Memory B cell (primary cell): ENCODE results near the gene NR2F6.

Experiments used
- ATAC-seq: fragments of 150-1000 bp; cut with Tn5 transposase; 2 replicates; pipeline ENCODE4 v1.10.0; 2021; ENCODE audit warnings: low read depth, mild to moderate bottlenecking, moderate library complexity
- DNase-seq, 2 donors: peaks; one replicate each; pipeline ENCODE4 v3.0.0; 2022; ENCODE audit warnings: low spot score in 2 of 2
- H3K27ac Mint-ChIP-seq: one replicate; pipeline ENCODE4 v1.8.0; 2022; ENCODE audit warnings: mild to moderate bottlenecking, moderate library complexity, mixed read lengths
- H3K27me3 Mint-ChIP-seq: one replicate; pipeline ENCODE4 v1.8.0; 2022; ENCODE audit warnings: mixed read lengths
- H3K36me3 Mint-ChIP-seq: one replicate; pipeline ENCODE4 v1.8.0; 2022; ENCODE audit warnings: mild to moderate bottlenecking, mixed read lengths
- H3K4me1 Mint-ChIP-seq: one replicate; pipeline ENCODE4 v1.8.0; 2022; ENCODE audit warnings: mixed read lengths
- H3K4me3 Mint-ChIP-seq: one replicate; pipeline ENCODE4 v1.8.0; 2022; ENCODE audit warnings: mild to moderate bottlenecking, moderate library complexity, mixed read lengths
- H3K9me3 Mint-ChIP-seq: one replicate; pipeline ENCODE4 v1.8.0; 2022; ENCODE audit warnings: mixed read lengths

Gene NR2F6

DNA sequence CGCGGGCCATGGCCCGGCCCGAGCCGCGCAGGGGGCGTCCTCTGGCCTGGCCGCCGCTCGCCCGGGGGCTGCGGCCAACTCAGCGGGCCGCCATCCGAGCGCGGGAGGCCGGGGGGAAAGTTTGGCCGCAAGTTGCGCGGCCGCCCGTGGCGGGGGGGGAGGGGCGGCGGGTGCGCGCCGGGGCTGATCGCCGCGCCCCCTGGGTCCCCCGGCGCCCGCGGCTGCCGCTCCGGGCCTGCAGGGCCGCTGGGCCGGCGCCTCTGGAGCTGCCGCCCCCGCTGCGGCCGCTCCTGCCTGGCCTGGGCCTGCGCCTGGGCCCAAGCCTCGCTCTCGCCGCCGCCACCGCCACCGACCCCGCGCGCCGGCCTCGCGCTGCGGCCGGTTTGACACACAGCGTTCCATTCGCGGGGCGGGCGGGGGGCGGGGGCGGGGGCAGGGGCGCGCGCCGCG lies at the start of gene NR2F6:
Gene NR2F6 (minus strand): TSS at position 385 of the 450 bp plus-strand sequence. CDS start 699 bp downstream, outside the sequence.
- Mint-ChIP-seq H3K4me3 (peak within 1 kb of the TSS; percentile 98), H3K4me1 (peaks cover 16% of the 10 kb centered on the region), H3K27ac (peak within 1 kb of the TSS; percentile 85), H3K27me3 (no peaks in the 10 kb centered on the region), H3K9me3 (no peaks in the 10 kb centered on the region), H3K36me3 (no peaks in the 10 kb centered on the region)
- peak in 1 of 2 donors; percentile 65 for DNase-seq
- ATAC-seq = peak; percentile 35

DNA sequence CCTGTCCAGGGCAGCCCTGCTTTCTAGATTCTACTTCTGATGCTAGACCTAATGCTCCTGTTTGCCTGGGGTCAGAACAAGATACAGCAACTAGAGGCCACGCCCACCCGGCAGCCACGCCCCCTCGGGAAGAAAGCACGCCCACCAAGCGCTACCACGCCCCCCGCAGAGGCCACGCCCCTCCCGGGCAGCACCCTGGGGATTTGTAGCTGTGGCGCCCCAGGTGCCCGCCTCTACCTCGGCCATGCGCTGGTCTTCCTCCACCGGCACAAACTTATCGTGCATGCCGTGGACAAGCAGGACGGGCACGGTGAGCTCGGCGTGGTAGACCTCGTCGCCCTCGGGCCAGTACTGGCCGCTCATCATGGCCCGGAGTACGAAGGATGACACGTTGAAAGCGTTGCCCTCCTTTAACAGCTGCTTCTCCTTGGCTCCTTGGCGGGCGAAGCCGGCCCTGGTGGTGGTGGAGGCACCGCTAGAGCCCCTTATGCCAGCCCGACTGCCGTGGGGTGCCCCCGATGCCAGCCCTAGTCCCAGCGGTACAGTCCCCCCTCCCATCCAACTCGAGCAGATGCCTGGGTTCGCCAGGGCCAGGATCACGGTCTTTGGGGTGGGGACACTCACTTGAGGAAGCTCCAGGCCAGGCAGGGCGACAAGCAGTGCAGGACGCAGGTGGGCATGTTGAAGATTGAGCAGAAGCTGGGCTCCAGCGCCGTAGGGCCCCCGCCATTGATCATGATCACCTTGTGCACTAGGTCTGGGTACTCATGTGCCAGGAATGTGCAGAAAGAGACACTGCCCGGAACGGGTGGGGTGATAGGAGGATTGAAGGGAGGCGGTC lies 48.6 kb upstream of the NR2F6 start:
- H3K9me3 Mint-ChIP-seq = no peaks in the 10 kb centered on the region
- no peak overlapping the region for H3K27ac Mint-ChIP-seq
- peaks cover 5% of the 10 kb centered on the region for H3K4me1 Mint-ChIP-seq
- H3K4me3 Mint-ChIP-seq = no peak overlapping the region
- ATAC-seq = peak; percentile 26
- H3K27me3 Mint-ChIP-seq = no peaks in the 10 kb centered on the region
- no peaks in the 10 kb centered on the region for H3K36me3 Mint-ChIP-seq
- peak; percentile 60 to 82 for DNase-seq

DNA sequence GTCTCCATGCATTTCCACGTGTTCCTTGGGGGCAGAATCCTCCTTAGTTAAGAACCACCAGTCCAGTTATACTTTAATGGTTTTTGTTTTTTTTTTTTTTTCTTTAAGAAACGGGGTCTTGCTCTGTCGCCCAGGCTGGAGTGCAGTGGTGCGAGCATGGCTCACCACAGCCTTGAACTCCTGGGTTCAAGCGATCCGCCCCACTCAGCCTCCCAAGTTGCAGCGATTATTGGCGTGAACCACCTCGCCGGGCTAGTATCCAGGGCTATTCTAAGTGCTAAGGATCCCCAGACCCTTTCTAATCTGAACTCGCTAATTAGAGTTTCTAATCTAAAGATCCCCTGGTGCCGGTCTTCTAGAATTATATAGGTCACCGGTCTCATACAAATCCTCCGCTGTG lies 47.9 kb upstream of the NR2F6 start:
- ATAC-seq = no peak
- no peak for DNase-seq
- Mint-ChIP-seq H3K4me1 (peaks cover 5% of the 10 kb centered on the region), H3K4me3 (no peak overlapping the region), H3K36me3 (no peaks in the 10 kb centered on the region), H3K27ac (no peak overlapping the region), H3K9me3 (no peaks in the 10 kb centered on the region), H3K27me3 (no peaks in the 10 kb centered on the region)

DNA sequence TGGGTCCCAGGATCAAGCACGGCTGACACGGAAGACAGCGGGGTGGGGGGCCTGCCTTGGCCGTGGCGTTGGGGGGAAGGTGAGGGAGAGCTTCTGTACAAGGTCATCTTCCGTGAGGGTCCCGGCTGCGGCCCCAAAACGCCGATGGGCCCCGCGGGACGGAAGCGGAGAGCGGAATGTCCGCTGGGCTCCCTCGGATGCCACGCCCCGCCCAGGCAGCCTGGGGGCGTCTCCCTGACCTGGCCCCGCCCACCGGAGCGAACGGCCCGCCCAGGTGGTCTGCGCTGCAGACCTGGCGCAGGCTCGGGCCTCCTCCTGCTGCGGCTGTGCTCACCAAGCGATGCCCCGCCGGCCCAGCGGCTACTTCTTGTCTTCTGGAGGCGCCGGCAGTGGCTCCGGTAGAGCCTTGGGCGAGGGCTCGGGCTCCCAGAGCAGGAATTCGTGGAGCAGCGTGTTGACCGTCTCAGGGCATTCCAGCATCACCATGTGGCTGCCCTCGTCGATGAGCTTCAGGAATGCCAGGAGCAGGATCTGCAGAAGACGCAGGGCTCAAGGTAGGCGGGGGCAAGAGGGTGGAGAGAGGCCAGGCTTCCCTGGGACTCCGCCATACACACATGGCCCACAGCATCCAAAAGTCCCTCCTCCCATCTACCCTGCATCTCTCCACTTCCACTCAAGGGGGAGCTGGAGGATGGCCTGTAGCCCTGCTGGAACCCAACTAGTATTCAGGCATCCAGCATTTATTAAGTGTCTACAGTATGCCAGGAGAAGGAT lies 46.8 kb upstream of the NR2F6 start:
- H3K4me1 Mint-ChIP-seq = peaks cover 5% of the 10 kb centered on the region
- H3K36me3 Mint-ChIP-seq = no peaks in the 10 kb centered on the region
- no peak overlapping the region for H3K27ac Mint-ChIP-seq
- H3K9me3 Mint-ChIP-seq = no peaks in the 10 kb centered on the region
- DNase-seq = peak; percentile 81 to 87
- peak; percentile 89 for ATAC-seq
- peak overlapping the region; percentile 82 for H3K4me3 Mint-ChIP-seq
- no peaks in the 10 kb centered on the region for H3K27me3 Mint-ChIP-seq

DNA sequence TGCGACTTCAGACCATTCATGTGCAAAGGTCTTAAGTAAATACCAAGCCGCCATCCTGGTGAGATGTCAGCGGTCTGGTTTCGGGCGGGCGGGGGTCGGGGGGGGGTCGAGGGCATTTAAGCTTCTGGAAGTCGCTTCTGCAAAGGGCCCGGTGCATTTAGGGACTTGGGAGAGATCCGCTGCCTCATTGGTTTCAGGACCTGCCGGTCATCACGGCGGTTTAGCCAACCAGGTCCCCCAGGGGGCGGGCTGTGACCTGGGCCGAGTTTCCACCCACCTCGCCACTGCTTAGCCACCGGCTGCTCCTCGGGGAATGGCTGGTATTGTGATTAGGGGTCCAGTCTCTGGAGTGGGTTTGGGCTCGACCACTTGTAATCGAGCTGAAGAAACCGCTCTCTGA lies 43.8 kb upstream of the NR2F6 start:
- Mint-ChIP-seq H3K27ac (no peak overlapping the region), H3K4me1 (peaks cover 5% of the 10 kb centered on the region), H3K4me3 (no peak overlapping the region), H3K36me3 (no peaks in the 10 kb centered on the region), H3K9me3 (no peaks in the 10 kb centered on the region), H3K27me3 (no peaks in the 10 kb centered on the region)
- ATAC-seq (no peak), DNase-seq (peak in 1 of 2 donors; percentile 56)

DNA sequence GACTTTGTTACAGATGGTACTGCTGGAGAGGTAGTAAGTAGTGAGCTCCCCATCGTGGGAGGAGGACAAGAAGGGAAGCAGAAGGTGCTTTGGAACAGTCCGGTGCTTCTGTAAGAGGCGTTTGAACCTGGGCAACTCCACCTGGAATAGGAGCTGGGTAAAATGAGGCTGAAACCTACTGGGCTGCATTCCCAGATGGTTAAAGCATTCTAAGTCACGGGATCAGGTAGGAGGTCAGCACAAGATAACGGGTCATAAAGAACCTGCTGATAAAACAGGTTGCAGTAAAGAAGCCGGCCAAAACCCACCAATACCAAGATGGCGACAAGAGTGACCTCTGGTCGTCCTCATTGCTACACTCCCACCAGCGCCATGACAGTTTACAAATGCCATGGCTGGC lies 41.0 kb upstream of the NR2F6 start:
- Mint-ChIP-seq H3K27me3 (no peaks in the 10 kb centered on the region), H3K9me3 (no peaks in the 10 kb centered on the region), H3K4me1 (peaks cover 5% of the 10 kb centered on the region), H3K4me3 (no peak overlapping the region), H3K27ac (no peak overlapping the region), H3K36me3 (no peaks in the 10 kb centered on the region)
- no peak for ATAC-seq
- no peak for DNase-seq

DNA sequence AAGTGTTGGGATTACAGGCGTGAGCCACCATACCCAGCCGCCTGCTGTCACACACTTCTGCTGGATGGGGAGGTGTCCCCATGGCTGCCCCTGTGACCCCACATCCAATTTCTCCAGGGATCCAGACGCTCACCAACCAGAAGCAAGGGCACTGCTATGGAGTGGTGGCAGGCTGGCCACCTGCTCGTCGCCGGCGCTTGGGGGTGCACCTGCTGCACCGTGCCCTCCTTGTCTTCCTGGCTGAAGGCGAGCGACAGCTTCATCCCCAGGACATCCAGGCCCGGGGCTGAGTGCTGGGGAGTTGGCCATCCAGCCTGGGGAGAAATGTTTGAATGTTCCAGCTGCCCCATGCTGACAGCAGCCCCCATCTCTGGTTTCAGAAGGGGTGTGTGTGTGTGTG lies 40.5 kb upstream of the NR2F6 start:
- Mint-ChIP-seq H3K27me3 (no peaks in the 10 kb centered on the region), H3K9me3 (no peaks in the 10 kb centered on the region), H3K36me3 (no peaks in the 10 kb centered on the region), H3K27ac (no peak overlapping the region), H3K4me3 (no peak overlapping the region), H3K4me1 (peaks cover 8% of the 10 kb centered on the region)
- no peak for ATAC-seq
- DNase-seq = no peak

DNA sequence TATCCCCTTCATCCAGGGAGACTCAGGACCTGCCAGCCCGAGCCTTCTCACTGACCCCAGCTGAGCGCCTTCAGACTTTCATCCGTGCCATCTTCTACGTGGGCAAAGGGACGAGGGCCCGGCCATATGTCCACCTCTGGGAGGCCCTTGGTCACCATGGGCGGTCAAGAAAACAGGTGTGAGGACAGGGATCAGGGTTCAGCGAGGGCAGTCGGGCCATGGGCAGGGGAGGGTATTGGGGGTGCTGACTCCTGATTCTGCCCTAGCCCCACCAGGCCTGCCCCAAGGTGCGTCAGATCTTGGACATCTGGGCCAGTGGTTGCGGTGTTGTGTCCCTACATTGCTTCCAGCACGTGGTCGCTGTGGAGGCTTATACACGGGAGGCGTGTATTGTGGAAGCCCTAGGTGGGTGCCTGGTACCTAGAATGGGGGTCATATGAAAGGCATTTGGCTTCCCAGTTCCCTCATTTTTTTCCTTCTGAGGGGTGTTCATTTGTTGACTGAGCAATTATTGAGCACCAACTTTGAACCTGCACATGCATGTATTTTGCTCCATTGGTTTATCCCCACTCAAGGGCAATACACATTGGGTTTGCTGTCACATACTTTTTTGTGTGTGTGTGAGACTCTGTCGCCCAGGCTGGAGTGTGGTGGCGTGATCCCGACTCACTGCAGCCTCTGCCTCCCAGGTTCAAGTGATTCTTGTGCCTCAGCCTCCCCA lies 39.9 kb upstream of the NR2F6 start:
- Mint-ChIP-seq H3K36me3 (no peaks in the 10 kb centered on the region), H3K9me3 (no peaks in the 10 kb centered on the region), H3K4me3 (no peak overlapping the region), H3K27me3 (no peaks in the 10 kb centered on the region), H3K4me1 (peaks cover 8% of the 10 kb centered on the region), H3K27ac (no peak overlapping the region)
- DNase-seq (no peak), ATAC-seq (no peak)

DNA sequence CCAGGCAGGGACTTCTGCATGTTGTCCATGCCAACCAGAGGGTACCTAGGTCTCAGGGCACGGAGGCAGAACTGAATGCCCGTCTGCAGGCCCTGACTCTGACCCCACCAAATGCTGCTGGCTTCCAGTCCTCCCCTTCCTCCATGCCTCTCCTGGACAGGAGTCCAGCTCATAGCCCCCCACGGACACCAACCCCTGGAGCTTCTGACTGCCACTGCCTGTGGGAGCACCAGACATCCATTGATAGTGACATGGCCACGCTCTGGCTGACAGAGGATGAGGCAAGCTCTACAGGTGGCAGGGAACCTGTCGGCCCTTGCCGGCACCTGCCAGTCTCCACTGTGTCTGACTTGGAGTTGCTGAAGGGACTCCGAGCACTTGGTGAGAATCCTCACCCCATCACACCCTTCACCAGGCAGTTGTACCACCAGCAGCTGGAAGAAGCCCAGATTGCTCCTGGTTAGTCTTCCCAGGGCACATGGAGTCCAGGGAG lies 37.8 kb upstream of the NR2F6 start:
- Mint-ChIP-seq H3K9me3 (no peaks in the 10 kb centered on the region), H3K27ac (no peak overlapping the region)

DNA sequence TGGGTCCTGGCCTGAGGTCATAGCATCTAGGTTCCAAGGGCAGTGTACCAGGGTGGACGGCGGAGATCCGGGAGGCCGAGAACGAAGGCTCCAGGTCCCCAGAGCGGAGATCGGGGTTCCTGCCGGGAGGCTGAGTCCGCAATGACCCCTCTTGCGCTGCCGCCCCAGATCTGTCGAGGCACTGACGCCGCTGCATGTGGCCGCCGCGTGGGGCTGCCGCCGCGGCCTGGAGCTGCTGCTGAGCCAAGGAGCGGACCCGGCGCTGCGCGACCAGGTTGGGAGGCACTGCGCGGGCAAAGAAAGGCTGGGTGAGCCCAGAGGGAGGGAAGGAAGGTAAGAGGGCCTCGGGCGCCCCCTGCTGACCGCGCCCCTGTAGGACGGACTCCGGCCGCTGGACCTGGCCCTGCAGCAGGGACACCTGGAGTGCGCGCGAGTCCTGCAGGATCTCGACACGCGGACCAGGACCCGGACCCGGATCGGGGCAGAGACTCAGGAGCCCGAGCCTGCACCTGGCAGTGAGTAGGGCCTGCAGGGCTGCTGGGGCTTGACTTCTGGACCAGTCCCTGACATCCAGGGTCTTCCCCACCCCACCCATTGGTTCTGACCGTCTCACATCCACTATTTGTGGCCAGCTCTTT lies 36.9 kb upstream of the NR2F6 start:
- no peaks in the 10 kb centered on the region for H3K27me3 Mint-ChIP-seq
- H3K4me1 Mint-ChIP-seq = peaks cover 8% of the 10 kb centered on the region
- no peaks in the 10 kb centered on the region for H3K9me3 Mint-ChIP-seq
- DNase-seq = peak; percentile 78 to 84
- H3K4me3 Mint-ChIP-seq = peak overlapping the region; percentile 87
- H3K27ac Mint-ChIP-seq = no peak overlapping the region
- peaks cover under 1% of the 10 kb centered on the region for H3K36me3 Mint-ChIP-seq
- ATAC-seq = peak; percentile 84

More for the DNA sequence above, 37.8 kb upstream of the NR2F6 start:
- ATAC-seq = no peak
- Mint-ChIP-seq H3K4me3 (peak overlapping the region; percentile 48), H3K27me3 (no peaks in the 10 kb centered on the region), H3K36me3 (no peaks in the 10 kb centered on the region), H3K4me1 (peaks cover 8% of the 10 kb centered on the region)
- no peak for DNase-seq

DNA sequence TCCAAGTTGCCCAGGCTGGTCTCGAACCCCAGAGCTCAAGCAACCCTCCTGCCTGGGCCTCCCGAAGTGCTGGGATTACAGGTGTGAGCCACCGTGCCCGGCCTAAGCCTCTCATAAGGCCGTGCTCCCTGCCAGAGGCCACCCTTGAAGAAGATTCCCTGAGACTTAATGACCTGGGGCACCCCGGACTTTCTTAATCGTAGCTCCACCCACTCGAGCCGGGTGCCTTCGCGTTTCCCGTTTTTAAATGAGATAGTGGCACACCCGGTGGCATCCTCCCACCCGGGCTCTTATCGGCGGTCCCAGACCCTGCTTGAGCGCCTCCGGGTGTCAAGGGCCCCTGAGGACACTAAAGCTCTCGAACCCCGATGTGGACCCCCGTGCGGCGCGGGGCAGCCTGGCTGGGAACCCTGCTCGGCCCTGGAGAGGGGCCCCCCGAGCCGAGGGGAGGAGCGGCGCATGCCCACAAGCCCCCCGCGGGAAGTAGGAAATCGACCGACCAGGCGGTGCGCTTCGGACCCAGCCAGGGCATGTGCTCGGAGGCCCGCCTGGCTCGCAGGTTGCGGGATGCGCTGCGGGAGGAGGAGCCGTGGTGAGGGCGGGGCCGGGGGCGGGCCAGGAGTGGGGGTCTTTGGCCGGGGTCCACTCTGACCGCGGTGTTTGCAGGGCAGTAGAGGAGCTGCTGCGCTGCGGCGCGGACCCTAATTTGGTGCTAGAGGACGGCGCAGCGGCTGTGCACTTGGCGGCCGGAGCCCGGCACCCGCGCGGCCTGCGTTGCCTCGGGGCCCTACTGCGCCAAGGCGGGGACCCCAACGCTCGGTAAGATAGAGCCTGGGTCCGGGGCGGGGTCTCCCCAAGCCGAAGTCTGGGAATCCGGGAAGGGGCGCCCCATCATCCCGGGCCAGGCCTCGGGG lies 35.9 kb upstream of the NR2F6 start, which contains the start of gene ANKLE1:
Gene ANKLE1 (plus strand): TSS at position 511 of the 914 bp plus-strand sequence. CDS start 20 bp downstream, at position 531.
- Mint-ChIP-seq H3K27me3 (no peaks in the 10 kb centered on the region), H3K4me1 (peaks cover 8% of the 10 kb centered on the region), H3K36me3 (peaks cover 10% of the 10 kb centered on the region), H3K9me3 (no peaks in the 10 kb centered on the region), H3K27ac (peak within 1 kb of the TSS; percentile 53), H3K4me3 (peak within 1 kb of the TSS; percentile 87)
- DNase-seq = peak in 1 of 2 donors; percentile 61
- ATAC-seq = peak; percentile 62

DNA sequence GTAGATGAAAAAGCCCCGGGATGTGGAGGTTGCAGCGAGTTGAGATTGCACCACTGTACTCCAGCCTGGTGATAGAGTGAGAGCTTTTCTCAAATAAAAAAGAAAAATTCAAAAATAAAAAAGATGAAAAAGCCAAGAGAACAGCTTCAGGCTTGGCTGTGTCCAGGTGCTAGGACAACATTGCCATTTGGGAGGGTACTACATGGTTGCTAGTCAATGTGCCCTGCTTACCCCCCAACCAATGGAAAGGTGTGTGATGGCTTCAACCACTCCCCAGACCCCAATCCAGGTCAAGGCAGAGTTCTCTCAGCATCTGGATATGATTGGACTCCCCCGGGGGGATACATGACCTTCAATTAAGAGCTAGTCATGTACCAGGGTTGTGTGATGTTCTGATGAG lies 33.7 kb upstream of the NR2F6 start:
- Mint-ChIP-seq H3K27ac (no peak overlapping the region), H3K4me1 (peaks cover 8% of the 10 kb centered on the region), H3K9me3 (no peaks in the 10 kb centered on the region), H3K27me3 (no peaks in the 10 kb centered on the region), H3K4me3 (no peak overlapping the region), H3K36me3 (peaks cover 18% of the 10 kb centered on the region)
- DNase-seq = no peak
- ATAC-seq = no peak
